SKM-1 (cell line): ENCODE measurements around the gene ILK.

ENCODE experiments used
- DNase-seq: peaks from one replicate; lab custom pipeline; 2025; ENCODE audit not compliant: unreplicated experiment; lab: John Stamatoyannopoulos, UW

The ILK gene

GRCh38 chr11:6603287-6604080, at the start of gene ILK, which contains the start of gene RRP8:
Gene ILK, plus strand, starts transcription at chr11:6603774. Its CDS starts 498 bp downstream, at chr11:6604272.
Gene RRP8, minus strand, starts transcription at chr11:6603616. Its CDS starts 114 bp downstream, at chr11:6603502.
- peak; percentile 80 for DNase-seq

- DNase-seq: no peak
Observed at GRCh38 chr11:6554828-6555706, 48.5 kb upstream of the ILK start.

GRCh38 chr11:6556139-6556949, 47.2 kb upstream of the ILK start:
- DNase-seq: no peak

DNA sequence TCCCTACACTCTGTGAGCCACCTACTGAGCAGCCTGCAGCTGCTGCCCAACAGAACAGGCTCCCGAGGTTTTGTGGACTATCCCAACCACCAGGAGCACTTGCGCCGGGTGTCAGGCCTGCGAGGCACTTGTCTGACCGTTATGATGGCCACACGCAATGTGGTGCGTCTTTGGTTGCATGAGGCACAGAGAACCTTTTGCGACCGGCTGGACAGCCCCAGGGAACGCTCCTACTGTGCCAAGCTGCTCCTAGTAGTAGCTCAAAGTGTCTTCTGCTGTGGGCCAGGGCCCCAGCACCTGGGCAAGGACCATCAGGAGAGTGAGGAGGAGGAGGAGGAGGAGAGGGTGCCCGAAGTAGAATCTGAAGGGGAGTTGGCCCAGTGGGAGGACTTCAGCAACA, 46.5 kb upstream of the ILK start:
- no peak for DNase-seq

- no peak for DNase-seq
Observed at GRCh38 chr11:6557761-6558674, 45.6 kb upstream of the ILK start.

DNA sequence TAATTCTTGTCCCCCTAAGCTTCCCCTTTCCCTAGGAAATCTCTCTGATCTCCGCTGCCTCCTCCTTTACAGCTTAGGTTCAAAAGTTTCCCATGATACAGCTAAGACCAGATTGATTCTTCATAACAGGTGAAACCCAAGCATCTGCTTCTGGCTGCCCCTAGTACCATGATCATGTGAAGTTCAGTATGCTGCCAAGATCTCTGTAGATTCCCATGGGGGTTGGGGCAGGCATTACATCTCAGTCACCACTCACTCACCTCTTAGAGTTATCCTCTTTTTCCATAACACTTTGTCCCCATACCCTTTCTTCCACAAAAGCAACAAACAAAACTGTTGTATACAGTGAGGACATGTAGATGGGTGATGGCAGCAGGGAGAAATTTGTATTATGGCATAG, 44.2 kb upstream of the ILK start:
- no peak for DNase-seq

GRCh38 chr11:6561288-6561687, 42.3 kb upstream of the ILK start:
- DNase-seq: no peak

DNA sequence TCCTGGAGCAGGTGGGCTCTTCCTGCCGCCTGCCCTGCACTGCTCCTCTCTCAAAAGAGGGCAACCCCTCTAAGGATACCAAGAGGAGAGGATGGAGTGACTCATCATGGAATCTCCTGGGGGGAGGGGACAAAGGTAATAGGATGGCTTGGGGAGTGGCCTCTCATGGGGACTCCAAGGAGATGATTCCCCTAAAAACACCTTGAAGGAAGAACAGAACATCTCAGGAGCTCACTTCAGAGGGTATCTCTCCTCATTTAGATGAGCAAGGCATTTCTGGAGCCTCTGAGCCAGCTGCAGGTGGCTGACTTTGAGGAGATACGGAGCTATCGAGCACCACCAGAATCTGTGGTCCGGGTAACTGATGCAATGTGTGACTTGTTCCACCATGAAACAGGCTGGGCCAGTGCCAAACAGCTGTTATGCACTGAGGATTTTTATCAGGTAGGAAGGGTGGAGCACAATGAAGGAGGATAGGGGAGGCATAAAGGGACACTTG, 40.4 kb upstream of the ILK start:
- no peak for DNase-seq

- no peak for DNase-seq
Observed at GRCh38 chr11:6563667-6564066, 39.9 kb upstream of the ILK start.

GRCh38 chr11:6565325-6565724, 38.2 kb upstream of the ILK start:
- no peak for DNase-seq

- DNase-seq: no peak
Observed at GRCh38 chr11:6565988-6566703, 37.4 kb upstream of the ILK start.

DNA sequence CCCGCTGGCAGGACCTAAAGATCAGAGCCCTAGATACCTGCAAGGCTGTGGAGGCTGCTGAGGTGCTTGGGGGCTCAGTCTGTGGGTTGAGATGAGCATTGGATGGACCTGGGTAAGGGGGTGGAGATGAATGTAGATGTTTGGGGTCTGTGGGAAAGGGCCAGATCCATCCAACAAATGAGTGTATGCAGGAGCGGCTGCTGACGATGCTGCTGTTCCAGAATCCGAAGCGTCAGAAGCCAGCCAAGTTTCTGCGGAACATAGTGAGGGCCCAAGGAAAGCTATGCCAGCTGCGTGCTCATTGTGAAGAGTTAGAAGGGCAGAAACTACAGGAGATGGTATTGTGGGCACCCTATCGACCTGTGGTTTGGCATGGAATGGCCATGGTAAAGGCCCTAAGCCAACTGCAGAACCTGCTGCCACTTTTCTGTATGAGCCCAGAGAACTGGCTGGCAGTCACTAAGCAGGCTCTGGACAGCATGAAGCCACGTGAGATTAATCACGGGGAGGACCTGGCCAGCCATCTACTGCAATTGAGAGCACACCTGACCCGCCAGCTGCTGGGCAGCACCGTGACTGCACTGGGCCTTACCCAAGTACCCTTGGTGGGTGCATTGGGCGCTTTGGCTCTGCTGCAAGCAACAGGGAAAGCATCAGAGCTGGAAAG, 36.7 kb upstream of the ILK start:
- no peak for DNase-seq

DNA sequence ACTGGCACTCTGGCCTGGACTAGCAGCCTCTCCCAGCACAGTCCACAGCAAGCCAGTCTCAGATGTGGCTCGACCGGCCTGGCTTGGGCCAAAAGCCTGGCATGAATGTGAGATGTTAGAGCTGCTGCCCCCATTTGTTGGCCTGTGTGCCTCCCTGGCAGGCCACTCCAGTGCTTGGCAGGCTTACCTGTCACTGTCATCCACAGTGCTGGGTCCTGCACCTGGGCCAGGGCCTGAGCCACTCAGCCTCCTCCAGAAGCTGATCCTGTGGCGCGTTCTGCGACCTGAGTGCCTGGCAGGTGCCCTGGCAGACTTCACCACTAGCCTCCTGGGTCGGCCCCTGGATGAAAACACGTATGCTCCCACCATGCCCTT, 36.2 kb upstream of the ILK start:
- DNase-seq: no peak

DNA sequence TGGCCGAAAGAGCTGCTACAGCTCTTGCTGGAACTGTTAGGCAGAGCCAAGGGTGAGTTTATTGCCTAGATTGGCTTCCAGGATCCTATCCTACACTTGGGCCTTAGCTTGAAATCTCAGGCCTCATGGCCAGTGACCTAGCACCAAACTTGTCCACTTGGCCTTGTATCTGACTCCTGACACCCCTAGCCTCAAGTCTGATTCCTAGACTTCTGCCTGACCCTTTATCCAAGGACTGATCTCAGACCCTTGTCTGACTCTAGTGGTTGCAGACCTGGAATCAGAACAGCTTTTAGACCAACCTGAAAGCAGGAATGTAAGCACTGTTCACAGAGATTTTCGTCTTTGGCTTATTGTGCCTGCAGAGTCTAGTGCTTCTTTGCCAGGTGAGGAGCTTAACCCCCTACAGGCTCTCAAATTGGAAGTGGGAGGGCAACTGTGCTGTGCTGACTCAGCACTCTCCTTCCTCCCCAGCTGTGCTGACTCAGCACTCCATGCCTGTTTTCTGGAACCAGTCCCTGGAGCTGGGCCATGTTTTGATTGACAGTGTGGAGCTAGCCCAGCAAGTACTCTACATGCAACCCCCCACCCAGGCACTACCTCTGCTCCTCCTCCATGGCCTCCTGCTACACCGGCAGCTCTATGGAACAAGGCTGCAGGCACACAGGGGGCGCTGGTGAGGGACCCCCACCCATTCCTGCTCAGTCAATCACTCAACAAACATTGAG, 35.2 kb upstream of the ILK start:
- DNase-seq: no peak

DNA sequence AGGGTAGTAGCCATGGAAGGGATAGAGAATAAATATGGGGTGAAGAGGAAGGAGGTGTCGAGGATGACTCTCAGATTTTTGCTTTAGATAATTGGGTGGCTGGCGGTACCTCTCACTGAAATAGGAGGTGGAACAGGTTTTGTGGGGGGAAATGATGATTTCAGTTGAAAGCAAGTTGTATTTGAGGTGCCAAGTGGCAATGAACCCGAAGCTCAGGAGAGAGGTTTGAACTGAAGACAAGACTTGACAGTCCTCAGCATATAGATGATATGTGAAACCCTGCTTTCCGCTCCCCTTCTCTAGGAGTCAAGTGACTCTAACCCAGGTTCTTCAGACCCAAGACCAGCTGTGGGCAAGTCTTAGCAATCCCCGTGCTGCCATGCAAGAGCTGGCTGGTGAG, 33.9 kb upstream of the ILK start:
- no peak for DNase-seq

DNA sequence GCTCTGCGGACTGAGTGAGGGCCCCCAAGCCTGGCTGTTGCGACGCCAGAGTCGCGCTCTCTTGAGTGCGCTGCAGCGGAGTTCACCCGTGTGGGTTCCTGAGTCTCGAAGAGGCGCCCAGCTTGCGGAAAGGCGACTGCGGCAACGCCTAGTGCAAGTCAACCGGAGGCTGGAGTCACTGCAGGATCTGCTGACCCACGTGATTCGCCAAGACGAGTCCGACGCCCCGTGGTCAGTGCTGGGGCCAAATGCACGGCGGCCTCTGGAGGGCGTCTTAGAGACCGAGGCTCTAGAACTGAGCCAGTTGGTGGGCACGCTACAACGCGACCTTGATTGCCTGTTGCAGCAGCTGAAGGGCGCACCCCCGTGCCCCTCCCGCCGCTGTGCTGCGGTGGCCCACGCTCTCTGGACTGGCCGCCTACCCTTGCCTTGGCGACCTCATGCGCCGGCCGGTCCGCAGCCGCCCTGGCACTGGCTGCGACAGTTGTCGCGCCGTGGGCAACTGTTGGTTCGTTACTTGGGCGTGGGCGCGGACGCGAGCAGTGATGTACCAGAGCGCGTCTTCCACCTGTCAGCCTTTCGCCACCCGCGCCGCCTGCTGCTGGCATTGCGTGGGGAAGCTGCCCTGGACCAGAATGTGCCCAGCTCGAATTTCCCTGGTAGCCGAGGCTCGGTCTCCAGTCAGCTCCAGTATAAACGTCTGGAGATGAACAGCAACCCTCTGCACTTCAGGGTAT, 32.7 kb upstream of the ILK start:
- no peak for DNase-seq

GRCh38 chr11:6571434-6572008, 32.1 kb upstream of the ILK start:
- DNase-seq: no peak
